Karpas-422 (cell line): Measurements from ENCODE around the gene ADIG. TPM values are rescaled to one million over a fixed set of nuclear protein-coding genes. Genes with fewer than 3 reads are reported as not detected.

Source experiments
- total RNA-seq: library from RNA; depleted of rRNA; stranded (reverse); fragments of >200 nt; shearing (Covaris generic); gene quantifications from 2 replicates; pipeline ENCODE4 v1.2.3, GENCODE V29; 2014; ENCODE audit warnings: low replicate concordance; rRNA removed

The ADIG gene
- total RNA-seq, 1 experiment from 2014 or later, result not detected

Other genes with a start within 250 kb of the ADIG start
- not detected in 2 replicates for gene LBP, start 234.7 kb upstream of the ADIG start, total RNA-seq
- 27.3 and 36.4 TPM in 2 replicates for gene SNHG17, start 145.9 kb upstream of the ADIG start, total RNA-seq
- 27.2 and 58.6 TPM in 2 replicates for gene RALGAPB, start 108.4 kb upstream of the ADIG start, total RNA-seq
- gene ARHGAP40, start 20.6 kb downstream of the ADIG start, total RNA-seq, result 1.4 TPM in 1 of 2 replicates, not detected in the other
- gene SLC32A1, start 143.3 kb downstream of the ADIG start, total RNA-seq, result not detected in 2 replicates
- 4.5 and 10.6 TPM in 2 replicates for gene ACTR5, start 167.3 kb downstream of the ADIG start, total RNA-seq
- gene PPP1R16B, start 224.5 kb downstream of the ADIG start, total RNA-seq, result 0.04 and 0.15 TPM in 2 replicates